ENCODE measurements around the gene DYRK1B. TPM values are rescaled to one million over a fixed set of nuclear protein-coding genes. Genes with fewer than 3 reads are reported as not detected.

The DYRK1B gene
- total RNA-seq, 1 experiment from 2014 or later, result 12.2 TPM

DNA sequence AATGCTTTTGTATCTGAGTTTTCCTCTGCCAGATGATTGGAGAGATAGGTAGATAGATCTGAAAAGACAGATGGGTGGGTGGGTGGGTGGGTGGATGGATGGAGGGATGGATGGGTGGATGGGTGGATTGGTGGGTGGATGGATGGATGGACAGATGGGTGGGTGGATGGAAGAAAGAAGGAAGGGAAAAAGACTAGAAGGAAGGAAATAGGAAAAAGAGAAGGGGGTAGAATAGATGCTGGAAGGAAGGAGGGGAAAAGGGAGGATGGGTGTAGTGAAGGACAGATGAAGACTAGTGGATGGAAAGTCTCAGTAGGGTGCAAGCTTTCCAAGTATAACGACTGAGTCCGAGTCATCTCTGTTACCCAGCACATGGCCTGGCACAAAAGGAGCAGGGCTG is 31.2 kb upstream of the DYRK1B start:
- H3K4me1 Mint-ChIP-seq, result peaks cover 5% of the 10 kb centered on the region
- H3K27me3 Mint-ChIP-seq (ENCODE audit: low read depth), result peaks cover 13% of the 10 kb centered on the region
- H3K4me3 Mint-ChIP-seq, result no peak overlapping the region
- H3K9me3 Mint-ChIP-seq, result no peaks in the 10 kb centered on the region
- ATAC-seq (no peak), DNase-seq (ENCODE audit: low spot score) (no peak)
- no peak overlapping the region for H3K27ac Mint-ChIP-seq
- TF ChIP-seq MXD4 (CRISPR knock-in tag; IDR thresholded peaks at IDR 0.05; ENCODE audit: borderline replicate concordance) (no peak), ZBTB21 (CRISPR knock-in tag; IDR thresholded peaks at IDR 0.05; ENCODE audit: borderline replicate concordance) (no peak), TEAD1 (CRISPR knock-in tag; IDR thresholded peaks at IDR 0.05) (no peak), CDX4 (CRISPR knock-in tag; IDR thresholded peaks at IDR 0.05; ENCODE audit: borderline replicate concordance) (no peak), JUN (CRISPR knock-in tag; IDR thresholded peaks at IDR 0.05) (no peak), SMAD4 (CRISPR knock-in tag; IDR thresholded peaks at IDR 0.05) (no peak), GRHL2 (CRISPR knock-in tag; IDR thresholded peaks at IDR 0.05; ENCODE audit: insufficient replicate concordance, severe bottlenecking) (no peak), FOXK1 (CRISPR knock-in tag; IDR thresholded peaks at IDR 0.05) (no peak), GTF2I (CRISPR knock-in tag; conservative IDR thresholded peaks at IDR 0.05) (no peak), NR3C1 (CRISPR knock-in tag; conservative IDR thresholded peaks at IDR 0.05; ENCODE audit: low read depth) (no peak), NFYB (CRISPR knock-in tag; conservative IDR thresholded peaks at IDR 0.05; ENCODE audit: low read depth) (no peak), ZNF396 (CRISPR knock-in tag; IDR thresholded peaks at IDR 0.05; ENCODE audit: borderline replicate concordance) (no peak)
- TF ChIP-seq, protein P1, sequence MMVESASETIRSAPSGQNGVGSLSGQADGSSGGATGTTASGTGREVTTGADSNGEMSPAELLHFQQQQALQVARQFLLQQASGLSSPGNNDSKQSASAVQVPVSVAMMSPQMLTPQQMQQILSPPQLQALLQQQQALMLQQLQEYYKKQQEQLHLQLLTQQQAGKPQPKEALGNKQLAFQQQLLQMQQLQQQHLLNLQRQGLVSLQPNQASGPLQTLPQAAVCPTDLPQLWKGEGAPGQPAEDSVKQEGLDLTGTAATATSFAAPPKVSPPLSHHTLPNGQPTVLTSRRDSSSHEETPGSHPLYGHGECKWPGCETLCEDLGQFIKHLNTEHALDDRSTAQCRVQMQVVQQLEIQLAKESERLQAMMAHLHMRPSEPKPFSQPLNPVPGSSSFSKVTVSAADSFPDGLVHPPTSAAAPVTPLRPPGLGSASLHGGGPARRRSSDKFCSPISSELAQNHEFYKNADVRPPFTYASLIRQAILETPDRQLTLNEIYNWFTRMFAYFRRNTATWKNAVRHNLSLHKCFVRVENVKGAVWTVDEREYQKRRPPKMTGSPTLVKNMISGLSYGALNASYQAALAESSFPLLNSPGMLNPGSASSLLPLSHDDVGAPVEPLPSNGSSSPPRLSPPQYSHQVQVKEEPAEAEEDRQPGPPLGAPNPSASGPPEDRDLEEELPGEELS (CRISPR knock-in tag; IDR thresholded peaks at IDR 0.05), result no peak
- TF ChIP-seq, protein P2, sequence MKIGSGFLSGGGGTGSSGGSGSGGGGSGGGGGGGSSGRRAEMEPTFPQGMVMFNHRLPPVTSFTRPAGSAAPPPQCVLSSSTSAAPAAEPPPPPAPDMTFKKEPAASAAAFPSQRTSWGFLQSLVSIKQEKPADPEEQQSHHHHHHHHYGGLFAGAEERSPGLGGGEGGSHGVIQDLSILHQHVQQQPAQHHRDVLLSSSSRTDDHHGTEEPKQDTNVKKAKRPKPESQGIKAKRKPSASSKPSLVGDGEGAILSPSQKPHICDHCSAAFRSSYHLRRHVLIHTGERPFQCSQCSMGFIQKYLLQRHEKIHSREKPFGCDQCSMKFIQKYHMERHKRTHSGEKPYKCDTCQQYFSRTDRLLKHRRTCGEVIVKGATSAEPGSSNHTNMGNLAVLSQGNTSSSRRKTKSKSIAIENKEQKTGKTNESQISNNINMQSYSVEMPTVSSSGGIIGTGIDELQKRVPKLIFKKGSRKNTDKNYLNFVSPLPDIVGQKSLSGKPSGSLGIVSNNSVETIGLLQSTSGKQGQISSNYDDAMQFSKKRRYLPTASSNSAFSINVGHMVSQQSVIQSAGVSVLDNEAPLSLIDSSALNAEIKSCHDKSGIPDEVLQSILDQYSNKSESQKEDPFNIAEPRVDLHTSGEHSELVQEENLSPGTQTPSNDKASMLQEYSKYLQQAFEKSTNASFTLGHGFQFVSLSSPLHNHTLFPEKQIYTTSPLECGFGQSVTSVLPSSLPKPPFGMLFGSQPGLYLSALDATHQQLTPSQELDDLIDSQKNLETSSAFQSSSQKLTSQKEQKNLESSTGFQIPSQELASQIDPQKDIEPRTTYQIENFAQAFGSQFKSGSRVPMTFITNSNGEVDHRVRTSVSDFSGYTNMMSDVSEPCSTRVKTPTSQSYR (CRISPR knock-in tag; IDR thresholded peaks at IDR 0.05), result no peak
- no peaks in the 10 kb centered on the region for H3K36me3 Mint-ChIP-seq
- ChIA-PET CTCF (no interaction called here), POLR2A (interaction anchor here (0.7 kb wide), 1 partner anchor 1705 kb away, joined by 4 read pairs; no protein-coding TSS in a partner anchor)

DNA sequence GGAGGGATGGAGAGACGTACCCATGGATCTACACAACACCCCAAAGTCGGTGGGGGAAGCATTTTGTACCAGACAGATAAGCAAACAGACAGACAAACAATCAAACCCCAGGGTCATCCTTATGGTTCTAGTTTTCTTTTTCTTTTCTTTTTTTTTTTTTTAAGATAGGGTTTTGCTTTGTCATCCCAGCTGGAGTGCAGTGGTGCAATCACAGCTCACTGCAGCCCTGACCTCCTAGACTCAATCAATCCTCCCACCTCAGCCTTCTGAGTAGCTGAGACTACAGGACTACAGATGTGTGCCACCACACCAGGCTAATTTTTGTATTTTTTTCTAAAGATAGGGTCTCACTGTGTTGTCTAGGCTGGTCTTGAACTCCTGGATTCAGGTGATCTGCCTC is 30.2 kb upstream of the DYRK1B start:
- no peaks in the 10 kb centered on the region for H3K4me1 Mint-ChIP-seq
- peaks cover 10% of the 10 kb centered on the region for H3K27me3 Mint-ChIP-seq (ENCODE audit: low read depth)
- H3K36me3 Mint-ChIP-seq, result no peaks in the 10 kb centered on the region
- H3K27ac Mint-ChIP-seq, result no peak overlapping the region
- DNase-seq (ENCODE audit: low spot score), result no peak
- POLR2A ChIA-PET, result interaction anchor here (0.7 kb wide), 1 partner anchor 339 kb away, joined by 4 read pairs; no protein-coding TSS in a partner anchor
- H3K4me3 Mint-ChIP-seq, result no peak overlapping the region
- no peaks in the 10 kb centered on the region for H3K9me3 Mint-ChIP-seq
- ATAC-seq, result no peak
- CTCF ChIA-PET, result no interaction called here
- TF ChIP-seq ATF1 (CRISPR knock-in tag; IDR thresholded peaks at IDR 0.05), result no peak
- TF ChIP-seq, protein P3, sequence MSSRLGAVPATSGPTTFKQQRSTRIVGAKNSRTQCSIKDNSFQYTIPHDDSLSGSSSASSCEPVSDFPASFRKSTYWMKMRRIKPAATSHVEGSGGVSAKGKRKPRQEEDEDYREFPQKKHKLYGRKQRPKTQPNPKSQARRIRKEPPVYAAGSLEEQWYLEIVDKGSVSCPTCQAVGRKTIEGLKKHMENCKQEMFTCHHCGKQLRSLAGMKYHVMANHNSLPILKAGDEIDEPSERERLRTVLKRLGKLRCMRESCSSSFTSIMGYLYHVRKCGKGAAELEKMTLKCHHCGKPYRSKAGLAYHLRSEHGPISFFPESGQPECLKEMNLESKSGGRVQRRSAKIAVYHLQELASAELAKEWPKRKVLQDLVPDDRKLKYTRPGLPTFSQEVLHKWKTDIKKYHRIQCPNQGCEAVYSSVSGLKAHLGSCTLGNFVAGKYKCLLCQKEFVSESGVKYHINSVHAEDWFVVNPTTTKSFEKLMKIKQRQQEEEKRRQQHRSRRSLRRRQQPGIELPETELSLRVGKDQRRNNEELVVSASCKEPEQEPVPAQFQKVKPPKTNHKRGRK (CRISPR knock-in tag; IDR thresholded peaks at IDR 0.05; ENCODE audit: borderline replicate concordance), result no peak
- no peak for TF ChIP-seq GRHL2 (CRISPR knock-in tag; IDR thresholded peaks at IDR 0.05; ENCODE audit: insufficient replicate concordance, severe bottlenecking)
- TF ChIP-seq CDX4 (CRISPR knock-in tag; IDR thresholded peaks at IDR 0.05; ENCODE audit: borderline replicate concordance), result no peak
- TF ChIP-seq NR1H2 (CRISPR knock-in tag; IDR thresholded peaks at IDR 0.05), result no peak
- no peak for TF ChIP-seq NFYB (CRISPR knock-in tag; conservative IDR thresholded peaks at IDR 0.05; ENCODE audit: low read depth)
- no peak for TF ChIP-seq FOXK1 (CRISPR knock-in tag; IDR thresholded peaks at IDR 0.05)
- TF ChIP-seq STAT6 (CRISPR knock-in tag; conservative IDR thresholded peaks at IDR 0.05; ENCODE audit: low read depth), result no peak
- TF ChIP-seq JUN (CRISPR knock-in tag; IDR thresholded peaks at IDR 0.05), result no peak
- TF ChIP-seq ATF2 (CRISPR knock-in tag; IDR thresholded peaks at IDR 0.05; ENCODE audit: borderline replicate concordance, low read depth), result no peak
- TF ChIP-seq NFATC4 (CRISPR knock-in tag; IDR thresholded peaks at IDR 0.05), result no peak
- no peak for TF ChIP-seq ZNF317 (CRISPR knock-in tag; IDR thresholded peaks at IDR 0.05; ENCODE audit: borderline replicate concordance, low read depth)
- no peak for TF ChIP-seq JAZF1 (CRISPR knock-in tag; IDR thresholded peaks at IDR 0.05)

All from WTC11 (cell line).